ENCODE results near the gene AATF.

The AATF gene

DNA sequence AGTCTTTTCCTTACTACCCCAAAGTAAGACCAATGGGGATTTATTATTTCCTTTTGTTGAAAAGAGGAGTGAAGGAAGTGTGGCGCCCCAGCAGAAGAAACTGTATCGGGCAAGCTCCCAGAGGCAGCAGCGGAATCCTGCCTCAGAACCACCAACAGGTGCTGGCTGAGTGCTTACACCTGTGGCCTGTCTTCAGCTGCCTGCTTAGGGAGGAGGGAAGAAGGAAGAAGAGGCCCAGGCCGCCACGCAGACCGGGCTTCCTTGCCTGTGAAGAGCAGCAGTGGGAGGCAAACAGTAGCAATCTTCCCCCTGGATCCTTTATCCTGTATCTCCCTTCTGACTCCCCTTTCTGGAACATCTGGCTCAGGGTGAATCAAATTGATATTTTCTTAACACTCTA lies 134.7 kb downstream of the AATF start:
- no peak for DNase-seq

DNA sequence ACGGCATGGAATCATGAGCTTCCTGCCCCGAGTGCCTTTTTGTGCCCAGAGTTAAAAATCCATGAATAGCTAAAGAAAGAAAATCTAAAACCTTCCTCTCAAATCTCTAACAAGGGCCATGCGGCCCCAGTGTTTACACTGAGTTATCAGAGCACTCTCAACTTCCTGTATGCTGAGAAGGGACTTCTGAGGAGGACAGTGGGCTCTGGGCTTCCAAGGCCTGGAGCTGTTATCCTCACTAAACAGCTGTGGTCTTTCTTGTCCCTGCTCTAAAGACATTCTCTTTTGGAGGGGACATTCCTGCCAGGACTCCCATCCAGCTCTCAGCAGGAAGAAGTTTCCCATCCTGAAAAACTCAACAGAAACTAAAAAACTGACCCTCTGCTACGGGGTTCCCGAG lies 135.6 kb downstream of the AATF start:
- no peak for DNase-seq

DNA sequence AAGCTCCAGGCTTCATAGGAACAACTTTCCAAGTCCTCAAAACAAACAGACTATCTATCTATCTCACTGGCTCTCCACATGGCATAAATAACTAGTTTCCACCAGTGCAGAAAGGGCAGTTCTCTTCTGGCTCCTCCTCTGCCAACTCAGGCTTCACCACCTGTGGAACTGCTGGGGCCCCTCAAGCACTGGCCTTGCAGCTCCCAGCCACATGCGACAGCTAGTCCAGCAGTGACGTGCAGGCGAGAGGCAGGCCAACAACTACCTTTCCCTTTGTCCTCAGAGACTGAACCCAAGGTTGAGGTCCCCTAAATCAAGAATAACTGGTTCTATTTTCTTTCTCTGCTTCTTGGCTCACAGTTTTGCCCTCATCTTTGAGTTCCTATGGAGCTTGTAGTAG lies 137.6 kb downstream of the AATF start:
- DNase-seq, result no peak

DNA sequence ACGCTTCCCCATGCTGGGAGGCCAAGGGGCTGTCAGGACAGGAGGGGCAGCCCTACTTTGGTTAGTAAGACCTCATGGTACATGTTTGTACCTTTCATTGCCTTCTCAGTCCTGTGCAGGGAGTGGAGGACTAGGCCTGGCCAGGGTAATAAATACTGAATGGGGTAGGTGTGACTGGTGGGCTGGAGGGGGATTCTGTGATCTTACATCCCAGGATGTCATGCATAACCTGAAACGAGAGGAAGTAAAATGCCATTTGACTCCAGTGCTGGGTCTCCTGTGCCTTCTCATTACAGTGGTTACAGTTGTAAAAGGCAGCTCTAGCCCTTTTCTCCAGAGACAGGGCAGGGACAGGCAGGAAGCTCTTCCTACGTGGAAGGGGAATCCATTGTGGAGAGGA lies 138.2 kb downstream of the AATF start:
- DNase-seq, result no peak

DNA sequence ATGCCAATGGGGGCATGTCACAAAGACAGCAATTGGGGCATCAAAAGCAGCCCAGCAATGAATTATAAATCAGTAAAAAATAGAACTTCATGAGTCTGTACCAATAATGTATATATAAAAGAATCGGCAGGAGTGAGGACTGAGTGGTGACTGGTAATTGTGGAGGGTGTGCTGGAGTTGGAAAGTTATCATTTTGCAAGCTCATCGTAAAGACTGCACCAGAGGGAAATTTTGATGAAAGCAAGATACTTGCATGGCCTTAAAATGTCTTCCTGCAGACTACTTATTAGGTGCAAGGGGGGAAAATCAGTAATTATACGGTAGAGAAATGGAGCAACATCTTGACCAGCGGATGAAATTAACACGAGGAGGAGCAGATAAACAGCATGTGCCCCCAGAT lies 138.9 kb downstream of the AATF start:
- DNase-seq, result no peak

DNA sequence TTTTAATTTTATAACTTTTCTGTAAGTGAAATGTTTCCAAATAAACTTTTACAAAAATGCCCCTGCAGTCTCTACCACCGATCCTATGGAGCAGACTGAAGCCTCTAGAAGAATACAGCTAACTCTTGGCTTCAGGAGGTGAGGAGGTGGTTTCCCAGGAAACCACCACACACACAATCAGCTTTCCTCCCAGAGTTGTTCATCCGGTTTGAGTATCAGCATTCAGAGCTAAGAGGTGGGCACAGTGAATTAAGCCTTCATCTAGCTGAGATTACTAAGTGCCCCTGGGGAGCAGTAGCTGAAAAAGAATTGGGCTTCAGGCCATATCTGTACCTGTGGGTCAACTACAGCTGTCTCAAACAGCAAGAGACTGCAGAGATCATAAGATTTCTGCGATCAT lies 139.7 kb downstream of the AATF start:
- no peak for DNase-seq

DNA sequence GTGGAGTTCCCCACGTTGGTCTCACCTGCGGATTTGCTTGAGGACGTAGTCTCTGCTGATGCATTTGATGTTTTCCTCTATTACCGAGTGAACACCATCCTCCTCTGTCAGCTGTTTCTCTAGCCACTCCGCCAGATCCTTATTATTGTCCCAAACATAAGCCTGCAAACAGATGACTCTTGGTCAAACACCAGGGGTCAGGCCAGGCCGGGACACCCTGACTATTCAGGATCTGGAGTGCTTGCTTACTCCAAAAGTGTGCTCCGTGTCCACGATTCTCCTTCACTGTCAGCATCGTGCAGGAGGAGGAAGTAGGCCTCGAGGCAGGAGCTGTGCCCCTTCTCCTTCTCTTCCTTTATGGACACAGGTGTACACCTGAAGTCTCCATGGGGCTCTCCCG lies 140.2 kb downstream of the AATF start:
- DNase-seq, result no peak

DNA sequence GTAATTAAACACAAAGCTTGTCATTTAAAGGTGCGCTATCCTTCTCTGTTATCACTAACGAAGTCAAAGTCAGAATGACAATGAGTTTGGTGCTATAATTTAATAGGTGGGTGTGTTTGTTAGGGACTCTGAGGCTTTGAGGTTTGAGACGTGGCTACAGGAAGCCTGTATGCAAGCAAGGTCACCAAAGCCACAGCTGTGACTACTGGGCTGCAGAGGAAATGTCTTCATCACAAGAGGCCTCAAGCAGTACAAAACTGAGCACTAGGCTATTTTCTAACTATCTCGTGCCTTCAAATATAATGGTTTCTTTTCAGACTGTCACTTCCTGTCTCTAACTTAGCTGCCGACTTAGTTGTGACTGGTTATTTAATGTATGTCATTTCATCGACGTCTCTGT lies 141.2 kb downstream of the AATF start:
- DNase-seq, result peak in 4 of 6 experiments; percentile 2 to 54 (median 53)

DNA sequence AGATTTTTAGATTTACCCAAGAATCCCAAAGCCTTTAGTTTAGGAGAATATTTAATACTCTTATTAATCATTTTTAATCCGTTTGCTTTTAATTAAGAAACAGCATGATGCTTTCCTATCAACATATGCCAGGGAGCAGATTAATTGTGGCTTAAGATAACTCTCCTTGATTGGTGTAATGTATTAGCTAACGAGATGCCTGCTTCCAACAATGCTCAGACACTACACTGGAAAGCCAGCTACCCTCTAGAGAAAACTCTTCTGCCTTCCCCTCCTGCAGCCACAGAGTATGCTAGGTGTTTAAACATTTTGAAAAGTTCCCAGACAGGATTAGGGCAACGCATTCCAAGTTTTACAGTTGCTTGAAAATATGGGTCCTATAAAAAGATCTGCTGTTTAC lies 142.2 kb downstream of the AATF start:
- no peak for DNase-seq

DNA sequence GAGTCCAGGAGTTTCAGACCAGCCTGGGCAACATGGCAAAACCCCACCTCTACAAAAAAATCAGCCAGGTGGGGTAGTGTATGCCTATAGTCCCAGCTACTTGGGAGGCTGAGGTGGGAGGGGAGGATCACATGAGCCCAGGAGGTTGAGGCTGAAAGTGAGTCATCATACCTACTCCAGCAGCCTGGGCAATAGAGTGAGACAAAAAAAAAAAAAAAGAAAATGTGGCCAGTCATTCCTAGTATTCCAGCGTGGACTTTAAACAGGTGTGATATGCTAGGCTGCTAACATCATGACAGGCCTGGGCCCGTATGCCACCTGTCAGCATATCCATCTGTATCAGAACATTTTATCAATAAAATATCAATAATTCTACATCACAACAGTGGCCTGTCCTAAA lies 143.3 kb downstream of the AATF start:
- no peak for DNase-seq

DNA sequence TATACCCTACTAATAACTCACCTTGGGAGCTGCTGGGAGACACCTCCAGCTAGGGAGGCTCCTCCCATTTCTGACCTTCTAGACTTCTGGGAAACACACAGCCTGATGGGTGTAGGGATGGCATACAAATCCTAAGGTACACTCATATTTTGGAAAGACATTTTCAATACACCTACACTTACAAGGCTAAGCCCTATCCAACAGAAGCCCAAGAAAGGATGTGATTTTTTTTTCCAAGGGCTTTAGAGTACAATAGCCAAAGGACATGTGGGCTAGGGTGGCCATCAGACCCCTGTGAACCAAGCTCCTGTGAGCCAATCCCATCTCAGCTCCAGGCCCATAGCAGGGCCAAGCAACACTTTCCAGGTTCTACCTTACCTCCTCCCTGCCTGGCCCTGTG lies 143.9 kb downstream of the AATF start:
- no peak for DNase-seq

DNA sequence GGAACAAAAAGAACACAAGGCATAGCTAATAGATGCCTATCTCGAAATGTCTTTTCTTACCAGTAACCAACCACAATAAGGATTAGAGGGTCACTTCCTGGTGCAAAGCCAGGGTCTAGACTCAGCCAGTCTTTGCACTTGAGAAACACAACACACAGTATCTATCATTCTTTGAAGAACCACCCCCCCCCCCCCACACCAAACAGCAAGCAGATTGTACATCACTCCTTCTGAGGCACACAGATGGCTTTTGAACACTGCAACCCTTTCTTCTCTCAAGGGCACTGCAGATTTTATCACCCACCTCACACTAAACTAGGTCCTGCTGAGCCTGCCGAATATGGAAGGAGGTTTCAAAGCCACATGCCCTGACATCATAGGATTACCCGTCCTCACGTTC lies 145.6 kb downstream of the AATF start:
- no peak for DNase-seq

DNA sequence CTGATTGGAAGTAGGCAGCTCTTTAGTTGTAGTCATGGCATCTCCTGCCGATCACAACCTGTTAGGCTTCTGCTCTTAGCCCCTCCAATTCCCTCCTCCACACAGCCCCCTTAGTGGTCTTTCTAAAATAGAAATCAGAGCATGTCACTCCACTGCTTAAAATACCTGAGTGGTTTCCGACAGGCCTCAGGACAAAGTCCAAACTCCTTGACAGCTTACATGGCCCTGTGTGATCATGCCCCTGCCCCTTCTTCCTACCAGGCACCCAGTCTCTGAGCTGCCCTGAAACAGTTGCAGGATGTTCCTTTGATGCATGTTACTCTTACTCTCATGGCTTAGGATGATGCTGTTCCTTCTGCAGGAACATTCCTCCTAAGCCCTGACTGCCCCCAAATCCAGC lies 147.3 kb downstream of the AATF start:
- no peak for DNase-seq

DNA sequence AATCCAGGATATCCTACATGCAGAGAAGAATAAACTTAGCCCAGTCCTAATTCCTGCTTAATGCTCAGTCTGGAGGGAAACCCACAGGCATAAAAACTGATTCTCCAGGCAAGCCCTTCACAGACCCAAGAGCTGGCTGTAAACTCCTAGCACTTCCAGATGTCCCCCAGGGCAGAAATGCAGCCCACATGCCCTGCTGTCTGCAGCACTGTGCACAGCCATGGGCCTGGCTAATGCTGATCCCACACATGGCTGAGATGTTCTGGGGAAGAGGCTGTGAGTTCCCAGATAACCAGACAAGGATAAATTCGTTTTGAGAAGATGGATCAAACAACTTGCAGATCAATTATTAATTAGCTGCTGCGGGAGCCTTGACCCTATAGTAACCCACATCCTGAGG lies 148.4 kb downstream of the AATF start:
- DNase-seq, result no peak

DNA sequence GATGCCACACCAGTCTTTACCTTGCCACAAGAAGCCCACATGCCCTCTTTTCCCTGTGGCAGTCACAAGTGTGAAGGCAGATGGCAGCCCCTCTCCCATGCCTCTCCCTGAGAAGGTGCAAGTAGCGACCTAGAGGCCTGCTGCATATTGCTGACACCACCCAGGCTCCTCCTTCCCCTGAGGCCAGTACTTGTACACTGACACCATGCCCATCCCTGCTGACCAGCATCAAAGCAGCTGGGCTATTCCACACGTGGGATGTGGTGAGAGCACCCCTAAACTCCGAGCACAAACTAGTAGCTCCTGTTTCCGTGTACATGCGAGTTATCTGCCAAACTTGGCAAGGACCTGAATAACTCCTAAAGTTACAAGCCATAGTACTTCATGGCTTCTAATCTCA lies 149.4 kb downstream of the AATF start:
- DNase-seq, result no peak

DNA sequence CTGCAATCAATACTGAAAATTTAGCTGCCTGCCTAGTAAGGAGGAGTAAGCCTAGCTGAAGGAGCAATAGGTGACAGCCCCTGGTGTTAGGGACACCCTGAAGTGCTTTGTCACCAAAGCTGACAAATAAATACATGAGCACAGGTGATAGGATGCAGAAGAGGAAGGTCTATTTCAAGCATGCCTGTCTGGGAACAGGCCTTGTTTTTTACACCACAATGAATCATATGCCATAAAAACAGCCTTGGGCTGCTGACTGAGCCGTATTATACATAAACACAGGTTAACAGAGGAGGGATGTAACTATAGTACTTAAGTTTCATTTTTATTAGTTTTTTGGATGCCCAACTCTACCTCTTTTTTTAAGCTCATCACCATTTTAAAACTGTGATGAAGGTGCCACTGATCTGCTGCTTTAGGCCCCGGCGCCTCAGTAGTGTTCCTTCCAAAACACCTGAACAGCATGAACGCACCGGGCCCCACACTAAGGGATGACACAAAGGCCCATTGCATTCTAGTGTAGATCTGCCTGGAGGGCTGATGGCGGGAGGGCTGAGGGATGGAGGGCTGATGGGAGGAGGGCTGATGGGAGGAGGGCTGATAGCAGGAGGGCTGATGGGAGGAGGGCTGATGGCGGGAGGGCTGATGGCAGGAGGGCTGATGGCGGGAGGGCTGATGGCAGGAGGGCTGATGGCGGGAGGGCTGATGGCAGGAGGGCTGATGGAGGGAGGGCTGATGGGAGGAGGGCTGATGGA lies 150.3 kb downstream of the AATF start:
- DNase-seq, result no peak

DNA sequence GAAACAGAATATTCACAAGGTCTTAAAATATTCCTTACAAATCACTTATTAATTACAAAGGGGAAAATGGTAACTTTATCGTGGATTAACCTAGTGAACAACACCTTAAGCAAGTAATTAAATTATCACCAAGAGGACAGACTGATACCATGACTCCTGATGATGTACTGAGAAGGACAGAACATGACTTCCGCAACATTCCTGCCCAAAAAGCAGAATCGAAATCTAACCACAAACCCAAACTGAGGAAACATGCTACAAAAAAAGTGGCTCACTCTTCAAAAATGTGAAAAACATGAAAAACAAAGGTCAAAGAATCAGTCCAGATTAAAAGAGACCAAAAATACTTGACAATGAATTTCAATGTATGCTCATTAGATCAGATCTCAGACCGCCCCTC lies 151.5 kb downstream of the AATF start:
- DNase-seq, result no peak

DNA sequence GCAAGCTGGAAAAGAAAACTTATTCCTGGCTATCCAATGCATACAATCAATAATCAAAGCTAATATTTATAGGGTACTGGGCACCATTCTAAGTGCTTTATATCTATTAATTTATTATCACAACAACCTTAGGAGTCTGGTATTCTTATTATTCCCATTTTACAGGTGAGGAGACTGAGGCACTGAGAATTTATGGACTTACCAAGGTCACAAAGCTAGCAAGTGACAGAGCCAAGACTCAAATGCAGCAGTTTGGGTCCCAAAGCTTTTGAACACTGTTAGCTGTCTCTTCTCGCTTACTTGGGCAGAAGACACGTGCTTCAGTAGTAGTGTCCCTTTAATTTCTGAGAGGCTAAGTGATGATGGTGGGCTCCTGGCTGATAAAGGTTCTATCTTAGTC lies 152.6 kb downstream of the AATF start:
- no peak for DNase-seq

DNA sequence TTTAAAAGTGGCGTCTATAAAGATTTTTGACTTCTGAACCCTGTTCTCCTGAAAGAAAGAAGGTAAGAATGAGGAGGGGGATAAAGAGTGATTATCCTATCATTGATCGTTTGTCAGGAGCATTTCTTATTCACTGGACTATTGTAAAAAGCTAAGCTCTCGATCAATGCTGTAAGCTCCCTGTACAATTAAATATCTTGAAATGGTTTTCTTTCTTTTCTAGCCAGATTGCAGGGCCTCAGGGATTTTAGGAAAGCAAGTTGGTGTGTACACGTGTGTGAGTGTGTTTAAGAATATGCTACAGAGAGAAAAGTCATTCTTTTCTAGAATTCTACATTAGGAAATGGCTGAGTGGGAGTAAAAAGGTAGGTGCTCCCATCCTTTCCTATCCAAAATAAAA lies 154.5 kb downstream of the AATF start:
- DNase-seq, result no peak

DNA sequence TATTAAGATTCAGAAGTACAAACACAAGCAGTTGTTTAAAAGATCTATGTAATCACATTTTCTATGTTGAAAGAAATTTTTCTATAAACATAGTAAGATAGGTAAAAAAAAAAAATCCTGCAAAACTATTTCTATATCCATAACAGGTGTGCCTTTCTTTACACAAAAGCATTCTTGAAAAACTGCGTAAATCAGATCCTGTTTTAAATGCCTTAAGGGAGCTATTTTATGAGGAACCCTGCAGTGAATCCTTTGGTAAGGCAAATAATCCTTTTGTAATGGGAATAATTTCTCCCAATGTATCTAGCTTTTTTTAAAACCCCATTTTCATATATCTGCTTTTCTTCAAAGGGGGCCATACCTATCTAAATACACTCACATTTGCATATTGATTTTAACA lies 157.3 kb downstream of the AATF start:
- no peak for DNase-seq

All from stimulated activated naive CD4-positive, alpha-beta T cell (primary cell).